Astrocyte of the cerebellum (primary cell): ENCODE measurements around the gene SDC1.
"Not testable (repeated sequence)": the region's sequence is repeated elsewhere in the genome, so short reads cannot be mapped to it uniquely, and the experiment has no call there.

Experiments used
- DNase-seq: peaks from one replicate; pipeline ENCODE4 v3.0.0-alpha.2; 2011; ENCODE audit warnings: low read depth
- H3K4me3 ChIP-seq: 2 replicates; pipeline ENCODE4 v1.5.1; 2011; ENCODE audit warnings: mild to moderate bottlenecking, low read depth, low read length, moderate library complexity
- in situ Hi-C: cut with HindIII; loops from 2 replicates; pipeline ENCODE4 v1.10.0; 2017; ENCODE audit warnings: low sequenced_read_pairs
- TF ChIP-seq, protein P1 (sequence below): IDR thresholded peaks from 2 replicates; pipeline ENCODE4 v1.5.1; 2012; ENCODE audit warnings: low read length, low read depth, moderate library complexity, mild to moderate bottlenecking; ENCODE audit errors: missing control alignments

SDC1 gene

DNA sequence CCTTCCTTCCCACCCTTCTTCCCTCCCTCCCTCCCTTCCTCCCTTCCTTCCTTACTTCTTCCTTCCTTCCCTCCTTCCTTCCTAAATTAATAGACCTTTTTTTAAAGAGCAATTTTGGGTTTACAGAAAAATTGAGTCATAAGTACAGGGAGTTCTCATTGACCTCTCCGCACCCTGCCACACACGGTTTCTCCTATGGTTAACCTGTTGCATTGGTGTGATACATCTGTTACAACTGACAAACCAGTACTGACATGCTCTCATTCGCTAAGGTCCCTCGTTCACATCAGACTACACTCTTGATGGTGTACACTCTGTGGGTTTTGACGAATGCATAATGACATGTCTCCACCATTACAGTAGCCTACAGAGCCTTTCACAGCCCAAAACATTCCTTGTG lies 11.6 kb upstream of the SDC1 start:
- in situ Hi-C loops: no loop called here
- TF ChIP-seq, protein P1, sequence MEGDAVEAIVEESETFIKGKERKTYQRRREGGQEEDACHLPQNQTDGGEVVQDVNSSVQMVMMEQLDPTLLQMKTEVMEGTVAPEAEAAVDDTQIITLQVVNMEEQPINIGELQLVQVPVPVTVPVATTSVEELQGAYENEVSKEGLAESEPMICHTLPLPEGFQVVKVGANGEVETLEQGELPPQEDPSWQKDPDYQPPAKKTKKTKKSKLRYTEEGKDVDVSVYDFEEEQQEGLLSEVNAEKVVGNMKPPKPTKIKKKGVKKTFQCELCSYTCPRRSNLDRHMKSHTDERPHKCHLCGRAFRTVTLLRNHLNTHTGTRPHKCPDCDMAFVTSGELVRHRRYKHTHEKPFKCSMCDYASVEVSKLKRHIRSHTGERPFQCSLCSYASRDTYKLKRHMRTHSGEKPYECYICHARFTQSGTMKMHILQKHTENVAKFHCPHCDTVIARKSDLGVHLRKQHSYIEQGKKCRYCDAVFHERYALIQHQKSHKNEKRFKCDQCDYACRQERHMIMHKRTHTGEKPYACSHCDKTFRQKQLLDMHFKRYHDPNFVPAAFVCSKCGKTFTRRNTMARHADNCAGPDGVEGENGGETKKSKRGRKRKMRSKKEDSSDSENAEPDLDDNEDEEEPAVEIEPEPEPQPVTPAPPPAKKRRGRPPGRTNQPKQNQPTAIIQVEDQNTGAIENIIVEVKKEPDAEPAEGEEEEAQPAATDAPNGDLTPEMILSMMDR: no peak
- H3K4me3 ChIP-seq: no peak overlapping the region
- DNase-seq: no peak

- no peak for DNase-seq
- TF ChIP-seq, protein P1: no peak
- in situ Hi-C loops: no loop called here
- no peak overlapping the region for H3K4me3 ChIP-seq
Measured at GRCh38 chr2:20235655-20236305, 10.8 kb upstream of the SDC1 start.

DNA sequence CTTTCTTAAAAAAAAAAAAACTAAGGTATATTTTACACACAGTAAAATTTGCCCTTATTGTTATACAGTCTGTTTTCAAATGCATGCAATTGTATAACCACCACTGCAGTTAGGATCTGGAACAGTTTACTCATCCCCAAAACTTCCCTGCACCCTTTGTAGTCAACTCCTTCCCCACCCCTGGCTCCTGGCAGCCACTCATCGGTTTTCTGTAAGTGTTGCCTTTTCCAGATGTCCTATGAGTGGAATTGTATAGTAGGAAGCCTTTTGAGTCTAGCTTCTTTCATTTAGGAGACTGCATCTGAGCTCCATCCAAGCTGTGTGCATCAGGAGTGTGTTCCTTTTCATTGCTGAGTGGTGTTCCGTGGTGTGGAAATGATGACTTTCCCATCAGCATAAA lies 9.7 kb upstream of the SDC1 start:
- DNase-seq, H3K4me3 ChIP-seq, in situ Hi-C loops: not testable (repeated sequence)

GRCh38 chr2:20232837-20233207 lies 7.9 kb upstream of the SDC1 start:
- TF ChIP-seq, protein P1: no peak
- DNase-seq: no peak
- H3K4me3 ChIP-seq: no peak overlapping the region
- in situ Hi-C loops: no loop called here

DNA sequence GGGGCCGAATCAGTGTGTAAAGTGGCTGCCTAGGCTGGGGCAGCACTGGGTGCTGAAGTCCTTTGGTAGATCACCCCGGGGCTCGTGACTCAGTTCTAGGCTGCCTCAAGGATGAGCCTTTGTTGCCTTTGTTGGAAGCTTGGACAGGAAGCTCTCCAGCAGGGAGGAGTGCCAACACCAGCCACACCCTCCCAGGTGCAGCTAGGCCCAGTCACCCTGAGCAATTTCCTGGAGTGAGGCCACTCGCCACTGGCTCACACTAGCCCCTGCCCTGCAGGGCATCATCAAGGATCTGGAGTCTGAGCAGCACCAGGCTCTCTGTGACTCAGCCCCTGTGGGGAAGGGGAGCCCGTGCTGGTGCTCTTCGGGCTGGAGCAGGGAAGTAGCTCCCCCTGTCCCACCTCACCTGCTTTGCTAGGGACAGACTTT lies 6.7 kb upstream of the SDC1 start:
- no peak for DNase-seq
- H3K4me3 ChIP-seq: no peak overlapping the region
- in situ Hi-C loops: no loop called here

GRCh38 chr2:20231159-20231558 lies 6.2 kb upstream of the SDC1 start:
- DNase-seq: no peak
- TF ChIP-seq, protein P1: no peak
- in situ Hi-C loops: no loop called here
- no peak overlapping the region for H3K4me3 ChIP-seq

More for the DNA sequence above, 6.7 kb upstream of the SDC1 start:
- TF ChIP-seq, protein P1: no peak

DNA sequence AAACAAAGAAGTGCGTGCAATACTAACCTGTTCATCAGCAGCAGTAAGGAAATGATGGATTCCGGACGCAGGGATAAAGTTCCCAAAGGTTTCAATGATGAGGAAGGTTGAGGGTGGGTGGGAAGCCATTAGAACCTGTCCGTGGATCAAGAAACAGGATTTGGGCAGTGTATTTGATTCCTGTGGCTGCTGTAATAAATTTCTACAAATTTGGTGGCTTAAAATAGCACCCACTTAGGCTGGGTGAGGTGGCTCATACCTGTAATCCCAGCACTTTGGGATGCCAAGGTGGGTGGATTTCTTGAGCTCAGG lies 5.1 kb upstream of the SDC1 start:
- no peak overlapping the region for H3K4me3 ChIP-seq
- no peak for DNase-seq
- TF ChIP-seq, protein P1: no peak
- in situ Hi-C loops: no loop called here
